Right lobe of liver (tissue), 4 donors: ENCODE measurements around the gene TSPYL4.

Source experiments
- CTCF ChIP-seq, 4 donors: fragments of 200-600 bp in 3 of 4; fragments of 450-650 bp in 1 of 4; IDR thresholded peaks; one replicate each; pipeline versions ENCODE4 v1.5.1 to v1.8.0; 2016 to 2022; ENCODE audit warnings: antibody characterized with exemption in 4 of 4, mild to moderate bottlenecking in 2 of 4
- POLR2A ChIP-seq: fragments of 450-650 bp; IDR thresholded peaks from one replicate; pipeline ENCODE4 v1.6.1; 2017; ENCODE audit warnings: antibody characterized with exemption, mild to moderate bottlenecking
- donor health status: DM: no; HTN: no; CAD: no.
- donor health status: DM: no; HTN: no; CAD: no.
- donor health status: DM: no; HTN: yes; CAD: no.

- TF ChIP-seq CTCF (IDR thresholded peaks at IDR 0.05) (no peak), POLR2A (no peak)
Measured at GRCh38 chr6:116280161-116280932, 26.5 kb upstream of the TSPYL4 start.
